Esophagus squamous epithelium (tissue), 4 donors: ENCODE measurements around the gene PLXNA3.

Source experiments
- CTCF ChIP-seq, 6 experiments: fragments of 450-650 bp in 4 of 6; fragments of 200-600 bp in 2 of 6; sonication (generic) in 2 of 6; IDR thresholded peaks; one replicate each; pipeline ENCODE4 v1.5.1; 2016 to 2019; ENCODE audit warnings: antibody characterized with exemption in 6 of 6, mild to moderate bottlenecking in 4 of 6, moderate library complexity in 4 of 6
- POLR2A ChIP-seq, 4 donors: fragments of 450-650 bp; IDR thresholded peaks; one replicate each; pipeline ENCODE4 v1.6.1; 2017; ENCODE audit warnings: antibody characterized with exemption in 4 of 4, mild to moderate bottlenecking in 4 of 4, moderate library complexity in 3 of 4

- no peak for TF ChIP-seq CTCF (IDR thresholded peaks at IDR 0.05)
- no peak for TF ChIP-seq POLR2A (IDR thresholded peaks at IDR 0.05)
Observed at GRCh38 chrX:154502989-154503388, 44.9 kb downstream of the PLXNA3 start.
